Measurements from ENCODE around the gene FAM25G. TPM values are rescaled to one million over a fixed set of nuclear protein-coding genes. Genes with fewer than 3 reads are reported as not detected.

Gene FAM25G
- total RNA-seq, 1 experiment from 2014 or later, result not detected

GRCh38 chr10:47457528-47457820 is 34.0 kb downstream of the FAM25G start (continued):
- TF ChIP-seq CTCF (IDR thresholded peaks at IDR 0.05) (no peak), NFATC4 (CRISPR knock-in tag; IDR thresholded peaks at IDR 0.05) (no peak), ZBTB21 (CRISPR knock-in tag; IDR thresholded peaks at IDR 0.05; ENCODE audit: borderline replicate concordance) (no peak), FOXJ3 (CRISPR knock-in tag; IDR thresholded peaks at IDR 0.05; ENCODE audit: borderline replicate concordance) (no peak), SOX15 (CRISPR knock-in tag; IDR thresholded peaks at IDR 0.05) (no peak), ELF4 (CRISPR knock-in tag; IDR thresholded peaks at IDR 0.05; ENCODE audit: low read depth) (no peak)
- TF ChIP-seq, protein P1, sequence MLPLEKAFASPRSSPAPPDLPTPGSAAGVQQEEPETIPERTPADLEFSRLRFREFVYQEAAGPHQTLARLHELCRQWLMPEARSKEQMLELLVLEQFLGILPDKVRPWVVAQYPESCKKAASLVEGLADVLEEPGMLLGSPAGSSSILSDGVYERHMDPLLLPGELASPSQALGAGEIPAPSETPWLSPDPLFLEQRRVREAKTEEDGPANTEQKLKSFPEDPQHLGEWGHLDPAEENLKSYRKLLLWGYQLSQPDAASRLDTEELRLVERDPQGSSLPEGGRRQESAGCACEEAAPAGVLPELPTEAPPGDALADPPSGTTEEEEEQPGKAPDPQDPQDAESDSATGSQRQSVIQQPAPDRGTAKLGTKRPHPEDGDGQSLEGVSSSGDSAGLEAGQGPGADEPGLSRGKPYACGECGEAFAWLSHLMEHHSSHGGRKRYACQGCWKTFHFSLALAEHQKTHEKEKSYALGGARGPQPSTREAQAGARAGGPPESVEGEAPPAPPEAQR (CRISPR knock-in tag; IDR thresholded peaks at IDR 0.05), result no peak
- TF ChIP-seq, protein P2, sequence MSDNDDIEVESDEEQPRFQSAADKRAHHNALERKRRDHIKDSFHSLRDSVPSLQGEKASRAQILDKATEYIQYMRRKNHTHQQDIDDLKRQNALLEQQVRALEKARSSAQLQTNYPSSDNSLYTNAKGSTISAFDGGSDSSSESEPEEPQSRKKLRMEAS (CRISPR knock-in tag; IDR thresholded peaks at IDR 0.05), result no peak

DNA sequence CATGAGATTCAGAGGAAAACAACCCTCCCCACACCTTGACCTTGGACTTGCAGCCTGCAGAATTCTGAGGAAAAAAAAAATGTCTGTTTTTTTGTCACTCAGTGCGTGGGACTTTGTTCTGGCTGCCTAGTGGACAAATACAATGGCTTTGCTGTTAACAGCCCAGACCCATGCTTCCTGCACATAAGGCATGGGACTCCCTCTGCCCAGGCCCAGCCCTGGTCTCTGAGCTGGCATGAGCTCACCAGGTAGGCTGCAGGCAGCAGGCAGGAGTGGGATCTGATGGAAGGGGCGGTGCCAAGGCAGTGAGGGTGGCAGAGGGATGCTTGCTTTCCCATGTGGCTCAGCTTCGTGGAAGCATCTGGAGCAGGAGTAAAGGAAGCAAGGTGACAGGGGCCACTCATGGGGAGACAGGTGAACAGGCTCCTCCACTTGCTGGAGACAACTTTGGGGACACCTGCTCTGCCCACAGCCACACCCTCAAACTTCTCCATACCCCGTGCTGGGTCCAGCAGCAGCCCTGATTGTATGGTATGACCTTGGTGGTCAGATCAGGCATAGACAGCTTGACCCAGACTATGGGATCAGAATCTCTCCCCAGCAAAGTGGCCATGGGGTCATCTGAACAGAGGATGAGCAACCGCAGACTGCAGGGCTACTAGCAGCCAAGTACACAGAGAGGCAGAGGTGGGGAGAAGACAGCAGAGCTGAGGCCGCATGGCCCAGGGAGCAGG is 34.5 kb downstream of the FAM25G start:
- no peak overlapping the region for H3K27ac Mint-ChIP-seq
- no peaks in the 10 kb centered on the region for H3K9me3 Mint-ChIP-seq
- CTCF ChIA-PET, result no interaction called here
- no peak for DNase-seq (ENCODE audit: low spot score)
- ATAC-seq, result no peak
- TF ChIP-seq, protein P3, sequence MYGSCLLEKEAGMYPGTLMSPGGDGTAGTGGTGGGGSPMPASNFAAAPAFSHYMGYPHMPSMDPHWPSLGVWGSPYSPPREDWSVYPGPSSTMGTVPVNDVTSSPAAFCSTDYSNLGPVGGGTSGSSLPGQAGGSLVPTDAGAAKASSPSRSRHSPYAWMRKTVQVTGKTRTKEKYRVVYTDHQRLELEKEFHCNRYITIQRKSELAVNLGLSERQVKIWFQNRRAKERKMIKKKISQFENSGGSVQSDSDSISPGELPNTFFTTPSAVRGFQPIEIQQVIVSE (CRISPR knock-in tag; IDR thresholded peaks at IDR 0.05; ENCODE audit: borderline replicate concordance), result no peak
- TF ChIP-seq, protein P4, sequence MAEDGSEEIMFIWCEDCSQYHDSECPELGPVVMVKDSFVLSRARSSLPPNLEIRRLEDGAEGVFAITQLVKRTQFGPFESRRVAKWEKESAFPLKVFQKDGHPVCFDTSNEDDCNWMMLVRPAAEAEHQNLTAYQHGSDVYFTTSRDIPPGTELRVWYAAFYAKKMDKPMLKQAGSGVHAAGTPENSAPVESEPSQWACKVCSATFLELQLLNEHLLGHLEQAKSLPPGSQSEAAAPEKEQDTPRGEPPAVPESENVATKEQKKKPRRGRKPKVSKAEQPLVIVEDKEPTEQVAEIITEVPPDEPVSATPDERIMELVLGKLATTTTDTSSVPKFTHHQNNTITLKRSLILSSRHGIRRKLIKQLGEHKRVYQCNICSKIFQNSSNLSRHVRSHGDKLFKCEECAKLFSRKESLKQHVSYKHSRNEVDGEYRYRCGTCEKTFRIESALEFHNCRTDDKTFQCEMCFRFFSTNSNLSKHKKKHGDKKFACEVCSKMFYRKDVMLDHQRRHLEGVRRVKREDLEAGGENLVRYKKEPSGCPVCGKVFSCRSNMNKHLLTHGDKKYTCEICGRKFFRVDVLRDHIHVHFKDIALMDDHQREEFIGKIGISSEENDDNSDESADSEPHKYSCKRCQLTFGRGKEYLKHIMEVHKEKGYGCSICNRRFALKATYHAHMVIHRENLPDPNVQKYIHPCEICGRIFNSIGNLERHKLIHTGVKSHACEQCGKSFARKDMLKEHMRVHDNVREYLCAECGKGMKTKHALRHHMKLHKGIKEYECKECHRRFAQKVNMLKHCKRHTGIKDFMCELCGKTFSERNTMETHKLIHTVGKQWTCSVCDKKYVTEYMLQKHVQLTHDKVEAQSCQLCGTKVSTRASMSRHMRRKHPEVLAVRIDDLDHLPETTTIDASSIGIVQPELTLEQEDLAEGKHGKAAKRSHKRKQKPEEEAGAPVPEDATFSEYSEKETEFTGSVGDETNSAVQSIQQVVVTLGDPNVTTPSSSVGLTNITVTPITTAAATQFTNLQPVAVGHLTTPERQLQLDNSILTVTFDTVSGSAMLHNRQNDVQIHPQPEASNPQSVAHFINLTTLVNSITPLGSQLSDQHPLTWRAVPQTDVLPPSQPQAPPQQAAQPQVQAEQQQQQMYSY (CRISPR knock-in tag; IDR thresholded peaks at IDR 0.05), result no peak
- no peak for TF ChIP-seq ZNF396 (CRISPR knock-in tag; IDR thresholded peaks at IDR 0.05; ENCODE audit: borderline replicate concordance)
- no peak for TF ChIP-seq MYBL2 (CRISPR knock-in tag; IDR thresholded peaks at IDR 0.05)
- no peak for TF ChIP-seq JUN (CRISPR knock-in tag; IDR thresholded peaks at IDR 0.05)
- no peak for TF ChIP-seq KAT7 (CRISPR knock-in tag; IDR thresholded peaks at IDR 0.05; ENCODE audit: borderline replicate concordance)
- TF ChIP-seq ZNF425 (CRISPR knock-in tag; conservative IDR thresholded peaks at IDR 0.05), result no peak
- TF ChIP-seq ZNF263 (CRISPR knock-in tag; IDR thresholded peaks at IDR 0.05; ENCODE audit: low read depth), result no peak
- POLR2A ChIA-PET, result no interaction called here
- no peak overlapping the region for H3K4me3 Mint-ChIP-seq
- H3K27me3 Mint-ChIP-seq (ENCODE audit: low read depth), result no peaks in the 10 kb centered on the region
- H3K36me3 Mint-ChIP-seq, result no peaks in the 10 kb centered on the region
- peaks cover 7% of the 10 kb centered on the region for H3K4me1 Mint-ChIP-seq

All from WTC11 (cell line).